HCT116 (cell line): ENCODE measurements around the gene POLRMT. TPM values are rescaled to one million over a fixed set of nuclear protein-coding genes. Genes with fewer than 3 reads are reported as not detected.

ENCODE experiments used
- ATAC-seq: fragments of 200-7000 bp; cut with Tn5 transposase; 2 replicates; pipeline ENCODE4 v1.9.1; 2020; ENCODE audit warnings: mild to moderate bottlenecking, moderate library complexity
- BruUV-seq: library from RNA; stranded (reverse); fragments of 400-500 nt; replicated peaks from 2 replicates; lab custom pipeline; 2021; lab: Mats Ljungman, UMichigan
- CTCF ChIA-PET: fragments of 300-600 bp; sonication (Branson Sonifier 250); formaldehyde crosslinking; loops from one replicate; lab custom pipeline; 2021; ENCODE audit warnings: antibody characterized with exemption; lab: Charles Lee
- POLR2A ChIA-PET: fragments of 300-600, 350-600 bp; sonication (Branson Sonifier 250); formaldehyde crosslinking; loops from one replicate; lab custom pipeline; 2021; ENCODE audit warnings: antibody characterized with exemption; lab: Charles Lee
- RAD21 ChIA-PET, 2 experiments: fragments of 300-600 bp; sonication (Branson Sonifier 250); formaldehyde crosslinking; loops; one replicate each; lab custom pipeline; 2023; ENCODE audit warnings: low total read pairs in 2 of 2; ENCODE audit not compliant: uncharacterized antibody in 2 of 2, unreplicated experiment in 2 of 2, low non-redundant PET in 1 of 2; lab: Charles Lee
- DNase-seq: peaks from one replicate; pipeline ENCODE4 v3.0.0-alpha.2; 2010; ENCODE audit warnings: low read depth, low spot score
- H2AFZ ChIP-seq: fragments of 200-600 bp; shearing (Covaris generic), sonication (generic); 2 replicates; pipeline ENCODE4 v1.6.1; 2017; ENCODE audit warnings: low read depth, mixed run types, mixed read lengths, antibody characterized with exemption, low read length; ENCODE audit not compliant: poor library complexity, severe bottlenecking
- H3K27ac ChIP-seq: 2 replicates; pipeline ENCODE4 v1.5.1; 2012; ENCODE audit warnings: low read depth, low read length
- H3K27me3 ChIP-seq: fragments of 200-600 bp; sonication (generic); 2 replicates; pipeline ENCODE4 v1.6.1; 2016; ENCODE audit warnings: mixed run types, low read length, mixed read lengths; ENCODE audit not compliant: insufficient read depth
- H3K36me3 ChIP-seq, 2 experiments: fragments of 200-500 bp in 1 of 2; fragments of 200-600 bp in 1 of 2; sonication (Bioruptor generic) in 1 of 2; sonication (generic) in 1 of 2; 2 replicates each; pipeline versions ENCODE4 v1.5.1 to v1.6.1; 2014 to 2016; ENCODE audit warnings: low read length in 2 of 2, inconsistent platforms in 1 of 2, mixed read lengths in 1 of 2, mixed run types in 1 of 2; ENCODE audit not compliant: insufficient read depth in 2 of 2, control insufficient read depth in 1 of 2
- H3K4me1 ChIP-seq, 2 experiments: fragments of 200-600 bp in 1 of 2; sonication (generic) in 1 of 2; 2 replicates each; pipeline versions ENCODE4 v1.5.1 to v1.6.1; 2012 to 2017; ENCODE audit warnings: low read length in 2 of 2, inconsistent platforms in 1 of 2, mild to moderate bottlenecking in 1 of 2, mixed read lengths in 1 of 2, mixed run types in 1 of 2, moderate library complexity in 1 of 2; ENCODE audit not compliant: insufficient read depth in 2 of 2, control insufficient read depth in 1 of 2
- H3K4me2 ChIP-seq: fragments of 200-600 bp; sonication (generic); 2 replicates; pipeline ENCODE4 v1.6.1; 2017; ENCODE audit warnings: mixed run types, low read length, mixed read lengths
- H3K4me3 ChIP-seq, 2 experiments: fragments of 200-600 bp in 1 of 2; sonication (generic) in 1 of 2; replicated peaks in 1 of 2; 2 replicates each; pipeline ENCODE4 v1.5.1; 2011 to 2016; ENCODE audit warnings: low read length in 2 of 2, control low read depth in 1 of 2, low read depth in 1 of 2, mild to moderate bottlenecking in 1 of 2, mixed read lengths in 1 of 2, mixed run types in 1 of 2
- H3K79me2 ChIP-seq: fragments of 200-600 bp; sonication (generic); 2 replicates; pipeline ENCODE4 v1.6.1; 2017; ENCODE audit warnings: mild to moderate bottlenecking, mixed run types, low read length, moderate library complexity, mixed read lengths; ENCODE audit not compliant: insufficient read depth
- H3K9ac ChIP-seq: fragments of 200-600 bp; sonication (generic); 2 replicates; pipeline ENCODE4 v1.6.1; 2016; ENCODE audit warnings: low read length, mixed read lengths
- H3K9me2 ChIP-seq: fragments of 200-600 bp; sonication (generic), shearing (Covaris generic); 2 replicates; pipeline ENCODE4 v1.6.1; 2017; ENCODE audit warnings: mixed run types, mild to moderate bottlenecking, moderate library complexity; ENCODE audit not compliant: insufficient read depth
- H3K9me3 ChIP-seq, 2 experiments: fragments of 200-500 bp in 1 of 2; fragments of 200-600 bp in 1 of 2; sonication (Bioruptor generic) in 1 of 2; sonication (generic) in 1 of 2; 2 replicates each; pipeline ENCODE4 v1.6.1; 2014 to 2017; ENCODE audit warnings: low read length in 2 of 2, mixed read lengths in 2 of 2, inconsistent platforms in 1 of 2, low read depth in 1 of 2, mild to moderate bottlenecking in 1 of 2, mixed run types in 1 of 2, moderate library complexity in 1 of 2; ENCODE audit not compliant: control insufficient read depth in 1 of 2, insufficient read depth in 1 of 2
- H4K20me1 ChIP-seq: fragments of 200-600 bp; sonication (generic), shearing (Covaris generic); 2 replicates; pipeline ENCODE4 v1.6.1; 2017; ENCODE audit warnings: mixed run types, mild to moderate bottlenecking, moderate library complexity; ENCODE audit not compliant: insufficient read depth
- CEBPB ChIP-seq: IDR thresholded peaks from 2 replicates; pipeline ENCODE4 v1.6.1; 2012; ENCODE audit warnings: low read depth
- CTCF ChIP-seq, 3 experiments: fragments of 200-600 bp in 1 of 3; sonication (generic) in 1 of 3; IDR thresholded peaks in 2 of 3; conservative IDR thresholded peaks in 1 of 3; 2 replicates each; pipeline ENCODE4 v1.5.1; 2012 to 2017; ENCODE audit warnings: low read depth in 2 of 3, low read length in 2 of 3, antibody characterized with exemption in 1 of 3, borderline replicate concordance in 1 of 3, control low read depth in 1 of 3, mild to moderate bottlenecking in 1 of 3, mixed read lengths in 1 of 3, mixed run types in 1 of 3, moderate library complexity in 1 of 3; ENCODE audit not compliant: insufficient read depth in 1 of 3
- ELF1 ChIP-seq: IDR thresholded peaks from 2 replicates; pipeline ENCODE4 v1.6.1; 2012; ENCODE audit warnings: low read depth, borderline replicate concordance
- EZH2 ChIP-seq: fragments of 200-600 bp; sonication (generic); IDR thresholded peaks from 2 replicates; pipeline ENCODE4 v1.6.1; 2017; ENCODE audit warnings: antibody characterized with exemption, mixed run types
- POLR2A ChIP-seq: IDR thresholded peaks from 2 replicates; pipeline ENCODE4 v1.7.0; 2011; ENCODE audit warnings: borderline replicate concordance; ENCODE audit not compliant: insufficient read depth, insufficient read length; ENCODE audit errors: extremely low read depth
- POLR2AphosphoS5 ChIP-seq: IDR thresholded peaks from 2 replicates; pipeline ENCODE4 v1.6.1; 2011; ENCODE audit warnings: mild to moderate bottlenecking, low read depth, low read length, moderate library complexity
- REST ChIP-seq: IDR thresholded peaks from 2 replicates; pipeline ENCODE4 v1.6.1; 2012; ENCODE audit warnings: low read depth
- SIN3A ChIP-seq: IDR thresholded peaks from 2 replicates; pipeline ENCODE4 v1.6.1; 2012; ENCODE audit warnings: low read depth
- SRF ChIP-seq: IDR thresholded peaks from 2 replicates; pipeline ENCODE4 v1.6.1; 2012; ENCODE audit warnings: low read depth
- TCF7L2 ChIP-seq: IDR thresholded peaks from 2 replicates; pipeline ENCODE4 v1.7.0; 2011; ENCODE audit warnings: borderline replicate concordance, inconsistent platforms; ENCODE audit not compliant: insufficient read depth, insufficient read length; ENCODE audit errors: extremely low read depth
- YY1 ChIP-seq: IDR thresholded peaks from 2 replicates; pipeline ENCODE4 v1.6.1; 2011; ENCODE audit warnings: low read length, low read depth, moderate library complexity, mild to moderate bottlenecking; ENCODE audit not compliant: insufficient replicate concordance; ENCODE audit errors: extremely low read depth
- ZFX ChIP-seq: fragments of 450-650 bp; IDR thresholded peaks from 2 replicates; pipeline ENCODE4 v1.6.1; 2017
- ZNF274 ChIP-seq: fragments of 200-500 bp; sonication (Bioruptor generic); IDR thresholded peaks from 2 replicates; pipeline ENCODE4 v1.6.1; 2014; ENCODE audit warnings: mild to moderate bottlenecking, low read depth, low read length, inconsistent platforms
- intact Hi-C: fragments of 100-400 bp; cut with micrococcal nuclease; formaldehyde crosslinking; loops from 2 replicates; pipeline ENCODE4 v1.10.0; 2022
- total RNA-seq: library from RNA; stranded (reverse); gene quantifications from one replicate; pipeline ENCODE4 v1.2.1, GENCODE V29; 2021; ENCODE audit not compliant: unreplicated experiment
- TF ChIP-seq, protein P1 (sequence below): IDR thresholded peaks from 2 replicates; pipeline ENCODE4 v1.6.1; 2011; ENCODE audit warnings: mild to moderate bottlenecking, low read length, moderate library complexity; ENCODE audit not compliant: insufficient replicate concordance; ENCODE audit errors: extremely low read depth
- TF ChIP-seq, protein P2 (sequence below): IDR thresholded peaks from 2 replicates; pipeline ENCODE4 v1.6.1; 2012
- TF ChIP-seq, protein P3 (sequence below): IDR thresholded peaks from 2 replicates; pipeline ENCODE4 v1.6.1; 2012

POLRMT gene
- total RNA-seq, 1 experiment from 2014 or later, result 138 TPM

GRCh38 chr19:572140-572742, 61.1 kb downstream of the POLRMT start, which contains the start of gene BSG:
BSG (plus strand) TSS chr19:572596; CDS start chr19:572635, 39 bp downstream.
- TF ChIP-seq POLR2AphosphoS5 (peak; percentile 97), ZNF274 (no peak), ELF1 (no peak; the same call in 1 of the 2 replicates), POLR2A (peak; percentile 98), TCF7L2 (peak; percentile 40), SRF (no peak), EZH2 (no peak), CTCF (IDR thresholded peaks at IDR 0.05 in 2 of 3, conservative IDR thresholded peaks at IDR 0.05 in 1 of 3; ENCODE audit: borderline replicate concordance in 1 of 3, insufficient read depth in 1 of 3, low read depth in 2 of 3, low read length in 2 of 3) (no peak), YY1 (peak; percentile 86), REST (no peak), SIN3A (peak; percentile 77), CEBPB (no peak), ZFX (no peak)
- TF ChIP-seq, protein P1, sequence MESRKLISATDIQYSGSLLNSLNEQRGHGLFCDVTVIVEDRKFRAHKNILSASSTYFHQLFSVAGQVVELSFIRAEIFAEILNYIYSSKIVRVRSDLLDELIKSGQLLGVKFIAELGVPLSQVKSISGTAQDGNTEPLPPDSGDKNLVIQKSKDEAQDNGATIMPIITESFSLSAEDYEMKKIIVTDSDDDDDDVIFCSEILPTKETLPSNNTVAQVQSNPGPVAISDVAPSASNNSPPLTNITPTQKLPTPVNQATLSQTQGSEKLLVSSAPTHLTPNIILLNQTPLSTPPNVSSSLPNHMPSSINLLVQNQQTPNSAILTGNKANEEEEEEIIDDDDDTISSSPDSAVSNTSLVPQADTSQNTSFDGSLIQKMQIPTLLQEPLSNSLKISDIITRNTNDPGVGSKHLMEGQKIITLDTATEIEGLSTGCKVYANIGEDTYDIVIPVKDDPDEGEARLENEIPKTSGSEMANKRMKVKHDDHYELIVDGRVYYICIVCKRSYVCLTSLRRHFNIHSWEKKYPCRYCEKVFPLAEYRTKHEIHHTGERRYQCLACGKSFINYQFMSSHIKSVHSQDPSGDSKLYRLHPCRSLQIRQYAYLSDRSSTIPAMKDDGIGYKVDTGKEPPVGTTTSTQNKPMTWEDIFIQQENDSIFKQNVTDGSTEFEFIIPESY, result no peak
- TF ChIP-seq, protein P2, sequence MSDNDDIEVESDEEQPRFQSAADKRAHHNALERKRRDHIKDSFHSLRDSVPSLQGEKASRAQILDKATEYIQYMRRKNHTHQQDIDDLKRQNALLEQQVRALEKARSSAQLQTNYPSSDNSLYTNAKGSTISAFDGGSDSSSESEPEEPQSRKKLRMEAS, result peak; percentile 88
- TF ChIP-seq, protein P3, sequence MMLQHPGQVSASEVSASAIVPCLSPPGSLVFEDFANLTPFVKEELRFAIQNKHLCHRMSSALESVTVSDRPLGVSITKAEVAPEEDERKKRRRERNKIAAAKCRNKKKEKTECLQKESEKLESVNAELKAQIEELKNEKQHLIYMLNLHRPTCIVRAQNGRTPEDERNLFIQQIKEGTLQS, result no peak
- H2AFZ ChIP-seq, result no peak within 1 kb of the TSS
- POLR2A ChIA-PET, result interaction anchor here (0.5 to 1.8 kb wide), 5 partner anchors 16 to 450 kb away, joined by 3 to 9 read pairs (median 6); no protein-coding TSS in a partner anchor
- H4K20me1 ChIP-seq, result peaks cover 6% of the 10 kb centered on the region; the same call in 1 of the 2 replicates
- peak within 1 kb of the TSS; percentile 96 to 99 for H3K4me3 ChIP-seq
- H3K27ac ChIP-seq, result peak within 1 kb of the TSS; percentile 97
- peaks cover 48% of the 10 kb centered on the region for H3K79me2 ChIP-seq
- no peaks in the 10 kb centered on the region for H3K27me3 ChIP-seq
- H3K9ac ChIP-seq, result peak within 1 kb of the TSS; percentile 100
- CTCF ChIA-PET, result interaction anchor here (0.9 to 1.9 kb wide), 4 partner anchors 12 to 62 kb away, joined by 3 to 5 read pairs (median 4); no protein-coding TSS in a partner anchor
- peak; percentile 94 for DNase-seq
- peaks cover 4 to 34% of the 10 kb centered on the region in 2 experiments; a peak in 3 of 4 replicates for H3K4me1 ChIP-seq
- peaks cover under 1 to 15% of the 10 kb centered on the region in 2 experiments; a peak in 1 of 4 replicates for H3K36me3 ChIP-seq
- H3K9me3 ChIP-seq, result no peaks in the 10 kb centered on the region
- intact Hi-C loops, result no loop called here
- no TSS peak for BruUV-seq
- peak; percentile 81 for ATAC-seq
- RAD21 ChIA-PET, result interaction anchor here in 1 of 2 experiments (0.6 kb wide), 1 partner anchor 66 kb away, joined by 3 read pairs; no protein-coding TSS in a partner anchor
- no peaks in the 10 kb centered on the region for H3K9me2 ChIP-seq
- peak within 1 kb of the TSS; percentile 97 for H3K4me2 ChIP-seq
